ENCODE results near the gene CHCHD6. TPM values are rescaled to one million over a fixed set of nuclear protein-coding genes. Genes with fewer than 3 reads are reported as not detected.

CHCHD6 gene
- total and polyA plus RNA-seq, 2 donors (not counting 3 experiments of a cell fraction or from before 2014, with no cell fraction given), result 8.4 to 10.1 TPM

DNA sequence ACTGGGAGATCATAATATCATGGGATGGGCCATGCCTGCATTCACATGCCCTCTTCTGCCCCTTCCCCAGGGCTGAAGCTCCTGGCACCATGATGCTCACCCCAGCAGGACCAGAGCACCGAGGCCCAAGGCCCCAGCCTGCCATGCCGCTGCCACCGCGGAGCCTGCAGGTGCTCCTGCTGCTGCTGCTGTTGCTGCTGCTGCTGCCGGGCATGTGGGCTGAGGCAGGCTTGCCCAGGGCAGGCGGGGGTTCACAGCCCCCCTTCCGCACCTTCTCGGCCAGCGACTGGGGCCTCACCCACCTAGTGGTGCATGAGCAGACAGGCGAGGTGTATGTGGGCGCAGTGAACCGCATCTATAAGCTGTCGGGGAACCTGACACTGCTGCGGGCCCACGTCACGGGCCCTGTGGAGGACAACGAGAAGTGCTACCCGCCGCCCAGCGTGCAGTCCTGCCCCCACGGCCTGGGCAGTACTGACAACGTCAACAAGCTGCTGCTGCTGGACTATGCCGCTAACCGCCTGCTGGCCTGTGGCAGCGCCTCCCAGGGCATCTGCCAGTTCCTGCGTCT, 284.5 kb downstream of the CHCHD6 start:
- intact Hi-C loops (cut with micrococcal nuclease), result no loop called here
- Histone ChIP-seq H3K27me3 (ENCODE audit: control insufficient read depth in 2 of 2, insufficient read depth in 2 of 2, low read length in 2 of 2) (no peaks in the 10 kb centered on the region), H3K4me2 (ENCODE audit: insufficient read depth, low read length) (no peak overlapping the region), H3K27ac (ENCODE audit: insufficient read depth, low read depth, low read length) (no peak overlapping the region), H3K9ac (replicated peaks; ENCODE audit: extremely low read depth, insufficient read depth, low read length) (no peak overlapping the region), H3K9me3 (replicated peaks; ENCODE audit: control insufficient read depth, insufficient read depth, low read length) (no peaks in the 10 kb centered on the region), H3K4me1 (ENCODE audit: control insufficient read depth, extremely low read depth, insufficient read depth, low read length) (peaks cover 8% of the 10 kb centered on the region), H3K36me3 (ENCODE audit: control insufficient read depth in 2 of 2, extremely low read depth in 1 of 2, insufficient read depth in 2 of 2, low read length in 2 of 2) (peaks cover 0 to 2% of the 10 kb centered on the region in 2 experiments), H4K20me1 (replicated peaks; ENCODE audit: control insufficient read depth, extremely low read depth, insufficient read depth, low read length) (no peaks in the 10 kb centered on the region), H3K9me1 (replicated peaks; ENCODE audit: control insufficient read depth, extremely low read depth, insufficient read depth, low read length) (no peaks in the 10 kb centered on the region), H3K79me2 (ENCODE audit: control insufficient read depth, insufficient read depth, low read length) (no peaks in the 10 kb centered on the region), H2AFZ (ENCODE audit: low read depth, low read length) (no peak overlapping the region), H3K4me3 (replicated peaks in 1 of 3; ENCODE audit: insufficient read depth in 1 of 3, low read depth in 1 of 3, low read length in 3 of 3) (no peak overlapping the region)
- POLR2A ChIA-PET, result no interaction called here
- dilution Hi-C loops (cut with MboI; ENCODE audit: extremely low pct_ligation_motif_present, low sequenced_read_pairs), result no loop called here
- FAIRE-seq (no peak), DNase-seq (ENCODE audit: low read depth, low spot score) (no peak)
- BruUV-seq (replicated peaks), result no TSS peak
- CTCF ChIA-PET, result no interaction called here
- TF ChIP-seq POLR2AphosphoS5 (IDR thresholded peaks at IDR 0.05; ENCODE audit: insufficient read depth, low read depth, low read length) (no peak), GATA2 (IDR thresholded peaks at IDR 0.05; ENCODE audit: insufficient read depth, insufficient read length, low read depth, low read length) (no peak), MYC (IDR thresholded peaks at IDR 0.05; ENCODE audit: low read depth, low read length) (no peak), EZH2 (IDR thresholded peaks at IDR 0.05; ENCODE audit: borderline replicate concordance, low read depth, low read length, severe bottlenecking) (no peak)

- H3K4me2 ChIP-seq (ENCODE audit: insufficient read depth, low read length), result no peak overlapping the region
- H3K4me1 ChIP-seq (ENCODE audit: control insufficient read depth, extremely low read depth, insufficient read depth, low read length), result no peaks in the 10 kb centered on the region
- H2AFZ ChIP-seq (ENCODE audit: low read depth, low read length), result no peak overlapping the region
- H3K27ac ChIP-seq (ENCODE audit: insufficient read depth, low read depth, low read length), result no peak overlapping the region
- dilution Hi-C loops (cut with MboI; ENCODE audit: extremely low pct_ligation_motif_present, low sequenced_read_pairs), result no loop called here
- DNase-seq (ENCODE audit: low read depth, low spot score) (no peak), FAIRE-seq (no peak)
- TF ChIP-seq MYC (IDR thresholded peaks at IDR 0.05; ENCODE audit: low read depth, low read length), result no peak
- TF ChIP-seq, protein P1, sequence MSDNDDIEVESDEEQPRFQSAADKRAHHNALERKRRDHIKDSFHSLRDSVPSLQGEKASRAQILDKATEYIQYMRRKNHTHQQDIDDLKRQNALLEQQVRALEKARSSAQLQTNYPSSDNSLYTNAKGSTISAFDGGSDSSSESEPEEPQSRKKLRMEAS (IDR thresholded peaks at IDR 0.05; ENCODE audit: insufficient read depth, insufficient read length), result no peak
- no peak for TF ChIP-seq JUN (IDR thresholded peaks at IDR 0.05; ENCODE audit: borderline replicate concordance, insufficient read depth, insufficient read length, low read depth)
- no peak for TF ChIP-seq POLR2A (IDR thresholded peaks at IDR 0.05; ENCODE audit: low read depth, low read length)
- TF ChIP-seq POLR2AphosphoS5 (IDR thresholded peaks at IDR 0.05; ENCODE audit: insufficient read depth, low read depth, low read length), result no peak
- no peak for TF ChIP-seq CTCF (IDR thresholded peaks at IDR 0.05; ENCODE audit: extremely low read depth in 1 of 2, insufficient read depth in 1 of 2, low read depth in 1 of 2, low read length in 2 of 2)
- no peak for TF ChIP-seq FOS (IDR thresholded peaks at IDR 0.05; ENCODE audit: borderline replicate concordance, insufficient read depth, low read length)
- TF ChIP-seq GATA2 (IDR thresholded peaks at IDR 0.05; ENCODE audit: insufficient read depth, insufficient read length, low read depth, low read length), result no peak
- no peak for TF ChIP-seq EZH2 (IDR thresholded peaks at IDR 0.05; ENCODE audit: borderline replicate concordance, low read depth, low read length, severe bottlenecking)
- peaks cover 0 to 2% of the 10 kb centered on the region in 2 experiments for H3K36me3 ChIP-seq (ENCODE audit: control insufficient read depth in 2 of 2, extremely low read depth in 1 of 2, insufficient read depth in 2 of 2, low read length in 2 of 2)
- H3K9me1 ChIP-seq (replicated peaks; ENCODE audit: control insufficient read depth, extremely low read depth, insufficient read depth, low read length), result no peaks in the 10 kb centered on the region
- H3K27me3 ChIP-seq (ENCODE audit: control insufficient read depth in 2 of 2, insufficient read depth in 2 of 2, low read length in 2 of 2), result no peaks in the 10 kb centered on the region
- POLR2A ChIA-PET, result no interaction called here
- CTCF ChIA-PET, result no interaction called here
- no peaks in the 10 kb centered on the region for H4K20me1 ChIP-seq (replicated peaks; ENCODE audit: control insufficient read depth, extremely low read depth, insufficient read depth, low read length)
- H3K79me2 ChIP-seq (ENCODE audit: control insufficient read depth, insufficient read depth, low read length), result no peaks in the 10 kb centered on the region
- BruUV-seq (replicated peaks), result no TSS peak
- no peaks in the 10 kb centered on the region for H3K9me3 ChIP-seq (replicated peaks; ENCODE audit: control insufficient read depth, insufficient read depth, low read length)
- no peak overlapping the region for H3K9ac ChIP-seq (replicated peaks; ENCODE audit: extremely low read depth, insufficient read depth, low read length)
- intact Hi-C loops (cut with micrococcal nuclease), result no loop called here
- H3K4me3 ChIP-seq (replicated peaks in 1 of 3; ENCODE audit: insufficient read depth in 1 of 3, low read depth in 1 of 3, low read length in 3 of 3), result no peak overlapping the region
Observed at GRCh38 chr3:126989316-126990023, 285.4 kb downstream of the CHCHD6 start.

All from endothelial cell of umbilical vein (primary cell).